GM21423 (cell line): ENCODE measurements around the gene FLOT2.
"Not testable (repeated sequence)": the region's sequence is repeated elsewhere in the genome, so short reads cannot be mapped to it uniquely, and the experiment has no call there.

Source experiments
- ATAC-seq: cut with Tn5 transposase; IDR thresholded peaks from one replicate; pipeline ENCODE4 v1.9.1; 2021; ENCODE audit warnings: mild to moderate bottlenecking, moderate library complexity; ENCODE audit not compliant: unreplicated experiment

FLOT2 gene, protein sequence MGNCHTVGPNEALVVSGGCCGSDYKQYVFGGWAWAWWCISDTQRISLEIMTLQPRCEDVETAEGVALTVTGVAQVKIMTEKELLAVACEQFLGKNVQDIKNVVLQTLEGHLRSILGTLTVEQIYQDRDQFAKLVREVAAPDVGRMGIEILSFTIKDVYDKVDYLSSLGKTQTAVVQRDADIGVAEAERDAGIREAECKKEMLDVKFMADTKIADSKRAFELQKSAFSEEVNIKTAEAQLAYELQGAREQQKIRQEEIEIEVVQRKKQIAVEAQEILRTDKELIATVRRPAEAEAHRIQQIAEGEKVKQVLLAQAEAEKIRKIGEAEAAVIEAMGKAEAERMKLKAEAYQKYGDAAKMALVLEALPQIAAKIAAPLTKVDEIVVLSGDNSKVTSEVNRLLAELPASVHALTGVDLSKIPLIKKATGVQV

DNA sequence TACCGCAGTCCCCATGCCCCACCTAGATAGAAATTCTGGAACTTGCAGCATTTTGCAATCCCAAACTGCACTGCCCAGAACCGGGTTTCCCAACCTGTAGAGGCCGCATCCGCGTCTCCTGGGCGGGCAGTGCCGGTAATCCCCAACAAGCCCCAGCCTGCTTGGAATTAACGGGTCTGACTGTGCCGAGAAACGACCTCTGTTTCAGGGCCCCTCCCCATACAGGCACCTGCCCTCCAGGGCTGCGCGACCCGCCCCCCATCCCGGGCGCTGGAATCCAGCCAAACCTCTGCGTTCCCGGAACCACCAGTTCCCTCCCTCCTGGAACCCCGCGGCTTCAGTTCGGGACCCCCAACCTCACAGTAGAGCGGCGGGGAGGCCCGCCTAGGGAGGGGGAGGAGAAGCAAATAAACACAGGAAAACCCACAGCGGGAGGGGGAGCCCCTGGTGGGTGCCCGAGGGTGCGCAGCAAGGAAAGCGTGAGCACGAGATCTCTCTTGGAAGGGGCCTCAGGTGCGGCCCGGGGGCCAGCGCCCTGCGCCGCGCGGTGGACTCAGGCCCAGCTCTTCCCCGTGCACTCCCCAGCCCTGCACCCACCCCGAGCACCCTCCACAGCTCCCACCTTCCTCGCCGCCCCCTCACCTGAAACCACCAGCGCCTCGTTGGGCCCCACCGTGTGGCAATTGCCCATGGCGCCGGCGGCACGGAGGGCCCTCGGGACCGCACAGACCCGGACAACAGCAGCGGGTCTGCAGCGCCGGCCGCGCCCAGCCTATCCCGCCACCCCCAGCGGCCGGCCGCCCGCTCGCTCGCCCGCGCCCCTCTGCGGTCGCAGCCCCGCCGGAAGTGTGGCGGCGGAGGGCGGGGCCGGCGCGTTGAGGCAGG is at the start of gene FLOT2:
TSS of gene FLOT2 (minus strand) at position 850 of the 885 bp plus-strand sequence. CDS start at position 691, 159 bp downstream.
- no peak for ATAC-seq

DNA sequence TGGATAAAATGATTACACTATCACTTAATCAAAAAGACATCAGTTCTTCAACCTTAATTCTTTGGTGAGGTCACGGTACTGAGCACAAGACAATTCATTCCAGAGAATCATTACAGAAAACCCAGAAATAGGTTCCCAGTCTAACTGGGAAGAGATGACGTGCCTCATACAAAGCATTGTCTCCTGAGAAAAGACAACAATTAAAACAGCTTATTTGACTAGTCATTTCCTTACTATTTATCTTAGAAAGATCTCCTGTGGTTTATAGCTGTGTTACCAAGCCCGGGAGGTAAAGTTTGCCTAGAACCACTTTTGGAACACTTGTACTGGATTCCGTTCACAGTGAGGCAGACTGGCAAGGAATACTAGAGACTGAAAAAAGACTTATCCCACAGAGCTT is 48.7 kb upstream of the FLOT2 start:
- ATAC-seq, result no peak

GRCh38 chr17:28944862-28945741 is 47.6 kb upstream of the FLOT2 start:
- ATAC-seq, result no peak

GRCh38 chr17:28944343-28944742 is 46.8 kb upstream of the FLOT2 start:
- no peak for ATAC-seq

DNA sequence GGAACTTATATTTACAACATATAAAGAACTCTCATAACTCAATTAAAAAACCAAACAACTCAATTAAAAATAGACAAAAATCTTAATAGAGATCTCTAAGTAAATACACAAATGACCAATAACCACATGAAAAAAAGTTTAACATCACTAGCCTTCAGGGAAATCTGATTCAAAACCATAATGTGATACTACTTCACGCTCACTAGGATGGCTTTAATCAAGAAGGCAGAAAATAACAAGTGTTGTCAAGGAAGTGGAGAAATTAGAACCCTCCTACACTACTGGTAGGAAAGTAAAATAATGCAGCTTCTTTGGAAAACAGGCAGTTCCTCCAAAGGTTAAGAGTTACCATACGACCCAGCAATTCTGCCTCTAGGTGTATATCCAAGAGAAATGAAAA is 45.4 kb upstream of the FLOT2 start:
- ATAC-seq, result no peak

DNA sequence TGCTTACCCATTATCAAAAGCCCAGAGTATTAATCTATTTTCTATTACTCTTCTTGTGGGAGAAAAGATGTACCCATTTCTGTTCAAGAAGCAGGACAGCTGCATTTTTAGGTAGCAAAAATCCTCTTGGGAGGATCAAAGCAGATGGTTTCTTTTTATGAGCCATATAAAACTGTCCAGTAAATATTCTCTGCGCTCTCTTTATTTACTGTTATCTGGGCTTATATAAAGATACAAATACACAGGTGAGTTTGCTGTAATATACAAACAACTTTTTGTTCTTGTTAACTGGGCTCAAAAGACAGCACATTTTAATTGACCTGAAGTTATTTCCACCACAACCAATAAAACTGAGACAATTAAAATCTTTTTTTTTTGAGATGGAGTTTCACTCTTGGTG is 43.7 kb upstream of the FLOT2 start:
- ATAC-seq, result no peak

DNA sequence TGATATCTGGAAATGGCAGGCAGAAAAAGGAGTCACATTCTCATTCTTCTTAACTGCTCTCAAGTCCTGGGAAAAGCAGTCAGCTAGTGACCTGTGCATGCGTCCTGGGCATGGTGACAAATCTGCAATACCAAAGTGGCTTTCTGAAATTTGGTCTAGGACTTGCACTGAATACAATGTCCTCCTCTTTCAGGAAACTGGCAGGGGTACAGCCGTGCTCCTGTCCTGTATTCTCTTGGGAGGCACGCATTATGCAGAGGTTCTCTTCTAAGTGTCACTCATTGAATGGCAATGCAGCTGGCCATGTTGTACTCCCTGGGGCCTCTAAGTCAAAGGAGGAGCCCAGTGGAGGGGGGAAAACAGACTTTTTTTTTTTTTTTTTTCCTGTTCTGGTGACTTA is 43.1 kb upstream of the FLOT2 start:
- no peak for ATAC-seq

DNA sequence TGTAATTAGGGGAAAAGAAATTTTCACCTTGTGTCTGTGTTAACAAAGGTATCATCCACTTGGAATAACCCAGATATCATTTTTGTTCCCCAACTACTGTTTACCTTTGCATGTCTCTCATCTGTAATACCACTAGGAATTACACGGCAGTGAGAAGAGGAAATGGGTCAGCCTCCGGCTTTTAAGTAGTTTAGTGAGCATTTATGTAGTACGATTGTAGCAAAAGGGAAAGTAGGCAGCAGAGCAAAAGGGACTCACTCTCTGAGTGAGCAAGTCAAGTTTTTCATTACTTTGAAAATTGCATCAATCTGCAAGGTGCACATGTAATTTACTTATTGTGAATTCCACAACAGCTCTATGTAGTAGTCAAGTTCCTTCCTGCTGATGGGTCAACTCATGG is 42.6 kb upstream of the FLOT2 start:
- ATAC-seq, result no peak

- ATAC-seq, result no peak
Measured at GRCh38 chr17:28938552-28938951, 41.0 kb upstream of the FLOT2 start.

- no peak for ATAC-seq
Measured at GRCh38 chr17:28937044-28937729, 39.7 kb upstream of the FLOT2 start.

DNA sequence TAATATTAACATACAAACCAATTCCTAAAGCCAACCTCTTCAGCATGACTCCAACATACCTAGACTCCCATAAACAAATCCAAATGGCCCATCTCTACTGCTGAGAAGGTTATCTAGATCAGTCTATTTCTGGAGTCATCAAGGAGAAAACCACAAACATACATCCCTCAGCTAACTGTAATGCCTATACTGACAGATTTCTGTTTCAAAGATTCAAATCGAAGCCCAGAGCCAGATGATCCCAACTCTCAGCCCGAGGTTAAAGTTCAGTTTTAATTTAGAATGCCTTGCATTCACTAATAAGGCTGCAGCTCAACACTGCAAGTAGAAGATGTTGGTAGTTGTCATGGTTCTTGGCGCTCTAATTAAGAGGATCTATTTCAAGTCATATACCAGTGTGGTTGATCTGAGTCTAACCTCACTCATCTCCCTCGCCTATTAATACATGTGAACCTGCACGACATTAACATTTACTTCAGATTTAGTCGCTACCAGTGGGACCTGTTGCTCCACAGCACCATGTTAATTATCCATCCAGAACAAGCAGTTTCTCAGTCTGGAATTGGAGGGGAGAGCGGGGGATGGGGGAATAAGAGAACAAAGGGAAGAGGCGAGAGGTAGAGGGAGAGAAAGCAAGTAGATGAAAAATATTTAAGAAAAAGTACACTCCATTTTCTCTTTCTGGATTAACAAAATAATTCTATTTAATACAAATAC is 38.4 kb upstream of the FLOT2 start:
- no peak for ATAC-seq

DNA sequence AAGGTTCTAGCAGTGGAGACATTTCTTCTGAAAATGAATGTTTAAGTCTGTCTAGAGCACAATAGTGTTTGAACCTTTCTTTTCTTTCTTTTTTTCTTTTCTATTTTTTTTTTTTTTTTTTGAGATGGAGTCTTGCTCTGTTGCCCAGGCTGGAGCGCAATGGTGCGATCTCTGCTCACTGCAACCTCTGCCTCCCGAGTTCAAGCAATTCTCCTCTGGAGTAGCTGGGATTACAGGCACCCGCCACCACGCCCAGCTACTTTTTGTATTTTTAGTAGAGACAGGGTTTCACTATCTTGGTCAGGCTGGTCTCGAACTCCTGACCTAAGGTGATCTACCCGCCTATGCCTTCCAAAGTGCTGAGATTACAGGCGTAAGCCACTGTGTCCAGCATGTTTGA is 37.0 kb upstream of the FLOT2 start:
- not testable (repeated sequence) for ATAC-seq

- no peak for ATAC-seq
Measured at GRCh38 chr17:28929787-28930186, 32.3 kb upstream of the FLOT2 start.

GRCh38 chr17:28928061-28928460 is 30.5 kb upstream of the FLOT2 start:
- ATAC-seq, result no peak

DNA sequence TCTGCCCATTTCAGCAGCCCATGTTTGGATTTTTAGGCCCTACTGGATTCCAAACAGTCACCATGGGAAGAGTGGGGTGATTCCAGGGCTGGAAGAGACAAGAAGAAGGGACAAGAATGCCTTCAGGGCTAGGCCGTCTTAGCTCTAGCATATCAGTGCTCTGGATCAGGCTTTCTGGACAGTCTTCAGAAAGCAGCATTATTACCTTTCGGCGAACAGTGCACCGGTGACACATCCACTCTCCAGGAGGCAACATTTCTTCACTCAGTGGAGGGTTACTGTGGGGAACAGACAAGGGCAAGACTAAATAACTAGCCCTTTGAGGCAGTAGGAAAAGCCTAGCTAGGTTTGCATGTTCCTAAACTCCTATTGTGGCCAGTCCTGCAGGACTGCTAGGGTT is 29.3 kb upstream of the FLOT2 start:
- no peak for ATAC-seq

- ATAC-seq, result no peak
Measured at GRCh38 chr17:28926366-28926765, 28.8 kb upstream of the FLOT2 start.

GRCh38 chr17:28925912-28926365 is 28.4 kb upstream of the FLOT2 start:
- peak; percentile 59 for ATAC-seq

GRCh38 chr17:28920201-28920600 is 22.7 kb upstream of the FLOT2 start:
- no peak for ATAC-seq

DNA sequence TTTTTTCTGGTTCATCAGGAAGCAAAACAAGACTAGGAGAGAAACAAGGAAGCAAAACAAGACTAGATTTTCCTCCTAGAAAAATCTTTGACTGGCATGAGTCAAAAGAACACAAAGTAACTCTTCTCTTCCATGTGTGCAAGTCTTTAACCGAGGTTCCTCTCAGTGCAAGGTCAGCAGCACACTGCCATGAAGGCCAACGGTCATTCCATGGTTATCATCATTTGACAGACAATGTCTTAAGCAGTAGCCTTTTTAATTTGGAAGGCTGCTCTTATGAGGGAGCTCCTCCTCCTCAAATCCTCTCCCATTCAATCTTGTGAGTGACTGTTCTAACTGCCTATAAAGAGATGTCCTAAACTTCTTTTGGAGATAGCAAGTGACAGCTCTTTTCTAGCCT is 20.8 kb upstream of the FLOT2 start:
- ATAC-seq, result no peak

- no peak for ATAC-seq
Measured at GRCh38 chr17:28917465-28917864, 19.9 kb upstream of the FLOT2 start.
